Trophoblast cell (in vitro differentiated cells and primary cell): ENCODE measurements around the gene SLC17A8.

Experiments
- DNase-seq, 2 donors: peaks; one replicate each; pipeline ENCODE4 v3.0.0-alpha.2; 2016
- H2AFZ ChIP-seq: 2 replicates; pipeline ENCODE4 v1.6.1; 2013; ENCODE audit warnings: low read length, moderate library complexity, mild to moderate bottlenecking; ENCODE audit not compliant: insufficient read depth, poor library complexity
- H2AK5ac ChIP-seq: 2 replicates; pipeline ENCODE4 v1.6.1; 2013; ENCODE audit warnings: mild to moderate bottlenecking, low read length
- H2BK120ac ChIP-seq: 2 replicates; pipeline ENCODE4 v1.6.1; 2013; ENCODE audit warnings: low read length, mild to moderate bottlenecking, moderate library complexity; ENCODE audit not compliant: insufficient read depth, poor library complexity
- H2BK12ac ChIP-seq: 2 replicates; pipeline ENCODE4 v1.6.1; 2013; ENCODE audit warnings: mild to moderate bottlenecking, low read length, moderate library complexity
- H2BK5ac ChIP-seq: 2 replicates; pipeline ENCODE4 v1.6.1; 2013; ENCODE audit warnings: low read length, low read depth, moderate library complexity, mild to moderate bottlenecking; ENCODE audit not compliant: poor library complexity
- H3K14ac ChIP-seq: 2 replicates; pipeline ENCODE4 v1.6.1; 2013; ENCODE audit warnings: mild to moderate bottlenecking, low read length
- H3K18ac ChIP-seq: 2 replicates; pipeline ENCODE4 v1.6.1; 2013; ENCODE audit warnings: mild to moderate bottlenecking, low read length
- H3K23ac ChIP-seq: 2 replicates; pipeline ENCODE4 v1.6.1; 2013; ENCODE audit warnings: low read length
- H3K27ac ChIP-seq: 2 replicates; pipeline ENCODE4 v1.5.1; 2013; ENCODE audit warnings: low read depth, mild to moderate bottlenecking, inconsistent platforms, low read length, moderate library complexity
- H3K27me3 ChIP-seq: 2 replicates; pipeline ENCODE4 v1.6.1; 2013; ENCODE audit warnings: inconsistent platforms, mild to moderate bottlenecking, low read length, moderate library complexity; ENCODE audit not compliant: insufficient read depth
- H3K36me3 ChIP-seq, 2 experiments: 1 replicate in 1 of 2; 2 replicates in 1 of 2; pipeline ENCODE4 v1.6.1; 2013; ENCODE audit warnings: low read length in 2 of 2, mild to moderate bottlenecking in 2 of 2, moderate library complexity in 1 of 2; ENCODE audit not compliant: insufficient read depth in 2 of 2, control insufficient read depth in 1 of 2
- H3K4ac ChIP-seq: 2 replicates; pipeline ENCODE4 v1.6.1; 2013; ENCODE audit warnings: low read depth, mild to moderate bottlenecking, low read length, moderate library complexity
- H3K4me1 ChIP-seq, 2 experiments: 1 replicate in 1 of 2; 2 replicates in 1 of 2; pipeline ENCODE4 v1.6.1; 2013; ENCODE audit warnings: low read length in 2 of 2, mild to moderate bottlenecking in 2 of 2, moderate library complexity in 1 of 2; ENCODE audit not compliant: insufficient read depth in 2 of 2, control insufficient read depth in 1 of 2
- H3K4me2 ChIP-seq: 2 replicates; pipeline ENCODE4 v1.6.1; 2013; ENCODE audit warnings: inconsistent platforms, mild to moderate bottlenecking, low read length, moderate library complexity
- H3K4me3 ChIP-seq: 2 replicates; pipeline ENCODE4 v1.5.1; 2013; ENCODE audit warnings: mild to moderate bottlenecking, low read depth, low read length, inconsistent platforms
- H3K79me1 ChIP-seq: one replicate; pipeline ENCODE4 v1.6.1; 2013; ENCODE audit warnings: low read length
- H3K79me2 ChIP-seq: 2 replicates; pipeline ENCODE4 v1.6.1; 2013; ENCODE audit warnings: low read length, mild to moderate bottlenecking; ENCODE audit not compliant: control insufficient read depth, insufficient read depth, poor library complexity
- H3K9ac ChIP-seq: 2 replicates; pipeline ENCODE4 v1.6.1; 2013; ENCODE audit warnings: mild to moderate bottlenecking, low read length
- H3K9me3 ChIP-seq: 2 replicates; pipeline ENCODE4 v1.6.1; 2013; ENCODE audit warnings: low read depth, mild to moderate bottlenecking, control low read depth, inconsistent platforms, low read length; ENCODE audit not compliant: insufficient read depth
- H4K12ac ChIP-seq: 2 replicates; pipeline ENCODE4 v1.6.1; 2013; ENCODE audit warnings: low read depth, mild to moderate bottlenecking, low read length, moderate library complexity
- H4K8ac ChIP-seq: 2 replicates; pipeline ENCODE4 v1.6.1; 2013; ENCODE audit warnings: low read depth, mild to moderate bottlenecking, low read length, moderate library complexity
- H4K91ac ChIP-seq: one replicate; pipeline ENCODE4 v1.6.1; 2013; ENCODE audit warnings: low read depth, mild to moderate bottlenecking, low read length, moderate library complexity
- WGBS: extraction: QIAGEN DNeasy Blood & Tissue Kit; methylation state at CpG from one replicate; pipeline ENCODE4 v1.1.7; 2013; ENCODE audit warnings: missing lambda C conversion rate; ENCODE audit not compliant: insufficient read length, insufficient coverage; ENCODE audit errors: extremely low coverage; 5-methylcytosine and 5-hydroxymethylcytosine counted together

The SLC17A8 gene

GRCh38 chr12:100443434-100443833 is 86.6 kb downstream of the SLC17A8 start:
- Histone ChIP-seq H3K79me2 (no peaks in the 10 kb centered on the region), H3K18ac (no peak overlapping the region), H2BK5ac (no peak overlapping the region), H4K12ac (no peak overlapping the region), H3K9ac (no peak overlapping the region), H3K4me2 (no peak overlapping the region), H3K79me1 (no peaks in the 10 kb centered on the region), H3K27me3 (no peaks in the 10 kb centered on the region), H3K4me1 (no peaks in the 10 kb centered on the region), H3K4me3 (no peak overlapping the region), H4K8ac (no peak overlapping the region), H2BK120ac (no peak overlapping the region), H3K36me3 (no peaks in the 10 kb centered on the region), H2AK5ac (no peak overlapping the region), H4K91ac (no peak overlapping the region), H3K23ac (no peak overlapping the region), H3K9me3 (no peaks in the 10 kb centered on the region), H2AFZ (no peak overlapping the region), H3K4ac (no peak overlapping the region), H3K27ac (no peak overlapping the region), H2BK12ac (no peak overlapping the region), H3K14ac (no peak overlapping the region)
- WGBS = no CpG with 5 or more reads among the region's 1 CpG
- DNase-seq = no peak

DNA sequence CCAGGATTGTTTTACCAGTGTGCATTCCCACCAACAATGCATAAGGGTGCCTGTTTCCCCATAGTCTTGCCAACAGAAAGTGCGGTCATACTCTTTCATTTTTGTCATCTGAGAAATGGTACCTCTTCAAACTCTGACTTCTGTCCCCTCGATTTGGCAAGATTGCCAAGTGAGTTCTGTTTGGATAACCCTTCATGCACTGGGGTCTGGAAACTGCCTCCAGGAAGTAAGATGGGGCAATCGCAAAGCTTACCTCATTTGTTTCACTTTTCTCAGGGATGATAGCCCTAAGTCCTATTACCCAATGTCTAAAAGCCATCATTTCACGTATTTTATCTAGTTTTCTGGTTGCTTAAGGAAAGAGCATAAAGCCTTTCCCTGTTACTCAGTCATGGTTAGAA is 88.2 kb downstream of the SLC17A8 start:
- Histone ChIP-seq H3K4ac (no peak overlapping the region), H3K9me3 (no peaks in the 10 kb centered on the region), H3K4me1 (no peaks in the 10 kb centered on the region), H2AK5ac (no peak overlapping the region), H4K91ac (no peak overlapping the region), H3K27me3 (no peaks in the 10 kb centered on the region), H3K18ac (no peak overlapping the region), H2BK12ac (no peak overlapping the region), H2BK120ac (no peak overlapping the region), H3K4me3 (no peak overlapping the region), H3K27ac (no peak overlapping the region), H3K4me2 (no peak overlapping the region), H2BK5ac (no peak overlapping the region), H4K8ac (no peak overlapping the region), H3K14ac (no peak overlapping the region), H3K23ac (no peak overlapping the region), H3K79me2 (no peaks in the 10 kb centered on the region), H2AFZ (no peak overlapping the region), H3K36me3 (no peaks in the 10 kb centered on the region), H3K79me1 (no peaks in the 10 kb centered on the region), H3K9ac (no peak overlapping the region), H4K12ac (no peak overlapping the region)
- no CpG with 5 or more reads among the region's 4 CpGs for WGBS
- DNase-seq = peak; percentile 3 to 67

DNA sequence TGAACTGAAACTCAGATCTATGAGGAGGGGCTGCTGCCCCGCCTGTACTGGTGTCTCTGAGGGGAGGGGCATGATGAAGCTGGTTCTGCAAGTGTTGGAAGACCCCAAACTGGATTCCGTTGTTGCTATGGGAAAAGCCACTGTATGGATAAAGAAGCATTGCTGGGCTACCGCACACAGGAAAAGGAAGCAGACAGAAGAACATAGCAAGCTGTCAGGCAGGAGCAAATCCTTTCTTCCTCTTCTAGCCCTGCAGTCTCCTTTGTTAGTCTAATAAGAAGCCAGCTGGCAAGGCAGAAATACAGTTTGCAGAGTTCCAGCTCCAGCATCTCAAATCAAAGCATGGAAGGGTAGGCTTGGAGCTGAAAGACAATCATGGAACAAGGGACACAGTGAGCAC is 90.5 kb downstream of the SLC17A8 start:
- no peak overlapping the region for H3K4ac ChIP-seq
- no peak overlapping the region for H3K4me3 ChIP-seq
- no peak overlapping the region for H2BK120ac ChIP-seq
- H3K27ac ChIP-seq = no peak overlapping the region
- H3K79me1 ChIP-seq = no peaks in the 10 kb centered on the region
- no peak overlapping the region for H3K18ac ChIP-seq
- no peak for DNase-seq
- no peak overlapping the region for H2BK5ac ChIP-seq
- no peak overlapping the region for H4K8ac ChIP-seq
- H3K9ac ChIP-seq = no peak overlapping the region
- H4K12ac ChIP-seq = no peak overlapping the region
- H2AFZ ChIP-seq = no peak overlapping the region
- H3K36me3 ChIP-seq = no peaks in the 10 kb centered on the region
- no peak overlapping the region for H3K23ac ChIP-seq
- H3K4me1 ChIP-seq = no peaks in the 10 kb centered on the region
- no peak overlapping the region for H2AK5ac ChIP-seq
- H2BK12ac ChIP-seq = no peak overlapping the region
- no peak overlapping the region for H3K4me2 ChIP-seq
- H3K27me3 ChIP-seq = no peaks in the 10 kb centered on the region
- no CpG with 5 or more reads among the region's 3 CpGs for WGBS
- H3K79me2 ChIP-seq = no peaks in the 10 kb centered on the region
- no peak overlapping the region for H4K91ac ChIP-seq
- no peaks in the 10 kb centered on the region for H3K9me3 ChIP-seq
- no peak overlapping the region for H3K14ac ChIP-seq

GRCh38 chr12:100448656-100449055 is 91.8 kb downstream of the SLC17A8 start:
- Histone ChIP-seq H3K36me3 (no peaks in the 10 kb centered on the region), H4K91ac (no peak overlapping the region), H3K9me3 (no peaks in the 10 kb centered on the region), H2BK12ac (no peak overlapping the region), H3K18ac (no peak overlapping the region), H3K9ac (no peak overlapping the region), H4K12ac (no peak overlapping the region), H3K14ac (no peak overlapping the region), H3K79me2 (no peaks in the 10 kb centered on the region), H2AK5ac (no peak overlapping the region), H3K79me1 (no peaks in the 10 kb centered on the region), H2BK5ac (no peak overlapping the region), H4K8ac (no peak overlapping the region), H3K4me2 (no peak overlapping the region), H2BK120ac (no peak overlapping the region), H3K23ac (no peak overlapping the region), H3K4me3 (no peak overlapping the region), H3K27me3 (no peaks in the 10 kb centered on the region), H3K27ac (no peak overlapping the region), H2AFZ (no peak overlapping the region), H3K4me1 (no peaks in the 10 kb centered on the region), H3K4ac (no peak overlapping the region)
- no peak for DNase-seq
- WGBS = no CpG with 5 or more reads among the region's 1 CpG
